ENCODE data around the gene SEC16A.

Gene SEC16A

GRCh38 chr9:136437430-136437829 lies 45.4 kb downstream of the SEC16A start:
- Histone ChIP-seq H3K4me1 (ENCODE audit: low read depth, poor library complexity, severe bottlenecking) (peaks cover 20% of the 10 kb centered on the region), H3K4me2 (peak overlapping the region; percentile 81), H3K79me2 (ENCODE audit: insufficient read depth, low read depth) (peaks cover 34% of the 10 kb centered on the region), H4K20me1 (ENCODE audit: insufficient read depth) (no peaks in the 10 kb centered on the region), H3K27me3 (ENCODE audit: insufficient read depth, low read depth) (no peaks in the 10 kb centered on the region), H3K9ac (no peak overlapping the region), H3K4me3 (IDR thresholded peaks at IDR 0.05; ENCODE audit: insufficient read depth, low read depth, low read length) (no peak overlapping the region), H3K27ac (no peak overlapping the region), H3K36me3 (ENCODE audit: insufficient read depth) (no peaks in the 10 kb centered on the region), H2AFZ (ENCODE audit: low read depth) (no peak overlapping the region)
- TF ChIP-seq, protein P1, sequence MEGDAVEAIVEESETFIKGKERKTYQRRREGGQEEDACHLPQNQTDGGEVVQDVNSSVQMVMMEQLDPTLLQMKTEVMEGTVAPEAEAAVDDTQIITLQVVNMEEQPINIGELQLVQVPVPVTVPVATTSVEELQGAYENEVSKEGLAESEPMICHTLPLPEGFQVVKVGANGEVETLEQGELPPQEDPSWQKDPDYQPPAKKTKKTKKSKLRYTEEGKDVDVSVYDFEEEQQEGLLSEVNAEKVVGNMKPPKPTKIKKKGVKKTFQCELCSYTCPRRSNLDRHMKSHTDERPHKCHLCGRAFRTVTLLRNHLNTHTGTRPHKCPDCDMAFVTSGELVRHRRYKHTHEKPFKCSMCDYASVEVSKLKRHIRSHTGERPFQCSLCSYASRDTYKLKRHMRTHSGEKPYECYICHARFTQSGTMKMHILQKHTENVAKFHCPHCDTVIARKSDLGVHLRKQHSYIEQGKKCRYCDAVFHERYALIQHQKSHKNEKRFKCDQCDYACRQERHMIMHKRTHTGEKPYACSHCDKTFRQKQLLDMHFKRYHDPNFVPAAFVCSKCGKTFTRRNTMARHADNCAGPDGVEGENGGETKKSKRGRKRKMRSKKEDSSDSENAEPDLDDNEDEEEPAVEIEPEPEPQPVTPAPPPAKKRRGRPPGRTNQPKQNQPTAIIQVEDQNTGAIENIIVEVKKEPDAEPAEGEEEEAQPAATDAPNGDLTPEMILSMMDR (conservative IDR thresholded peaks at IDR 0.05; ENCODE audit: low read depth, low read length), result no peak

GRCh38 chr9:136436055-136436634 lies 46.7 kb downstream of the SEC16A start:
- Histone ChIP-seq H3K4me1 (ENCODE audit: low read depth, poor library complexity, severe bottlenecking) (peaks cover 20% of the 10 kb centered on the region), H4K20me1 (ENCODE audit: insufficient read depth) (no peaks in the 10 kb centered on the region), H3K9ac (no peak overlapping the region), H3K36me3 (ENCODE audit: insufficient read depth) (no peaks in the 10 kb centered on the region), H3K4me3 (IDR thresholded peaks at IDR 0.05; ENCODE audit: insufficient read depth, low read depth, low read length) (no peak overlapping the region), H3K27me3 (ENCODE audit: insufficient read depth, low read depth) (no peaks in the 10 kb centered on the region), H3K79me2 (ENCODE audit: insufficient read depth, low read depth) (peaks cover 34% of the 10 kb centered on the region), H3K27ac (no peak overlapping the region), H2AFZ (ENCODE audit: low read depth) (no peak overlapping the region), H3K4me2 (no peak overlapping the region)
- TF ChIP-seq, protein P1 (conservative IDR thresholded peaks at IDR 0.05; ENCODE audit: low read depth, low read length), result no peak

- H3K79me2 ChIP-seq (ENCODE audit: insufficient read depth, low read depth), result peaks cover 34% of the 10 kb centered on the region
- H3K27me3 ChIP-seq (ENCODE audit: insufficient read depth, low read depth), result no peaks in the 10 kb centered on the region
- peaks cover 14% of the 10 kb centered on the region for H3K4me1 ChIP-seq (ENCODE audit: low read depth, poor library complexity, severe bottlenecking)
- no peaks in the 10 kb centered on the region for H4K20me1 ChIP-seq (ENCODE audit: insufficient read depth)
- TF ChIP-seq, protein P1 (conservative IDR thresholded peaks at IDR 0.05; ENCODE audit: low read depth, low read length), result no peak
- H2AFZ ChIP-seq (ENCODE audit: low read depth), result no peak overlapping the region
- no peaks in the 10 kb centered on the region for H3K36me3 ChIP-seq (ENCODE audit: insufficient read depth)
- no peak overlapping the region for H3K27ac ChIP-seq
- H3K4me3 ChIP-seq (IDR thresholded peaks at IDR 0.05; ENCODE audit: insufficient read depth, low read depth, low read length), result no peak overlapping the region
- no peak overlapping the region for H3K4me2 ChIP-seq
- H3K9ac ChIP-seq, result no peak overlapping the region
These were observed 48.2 kb downstream of the SEC16A start for GRCh38 chr9:136434580-136435169.

DNA sequence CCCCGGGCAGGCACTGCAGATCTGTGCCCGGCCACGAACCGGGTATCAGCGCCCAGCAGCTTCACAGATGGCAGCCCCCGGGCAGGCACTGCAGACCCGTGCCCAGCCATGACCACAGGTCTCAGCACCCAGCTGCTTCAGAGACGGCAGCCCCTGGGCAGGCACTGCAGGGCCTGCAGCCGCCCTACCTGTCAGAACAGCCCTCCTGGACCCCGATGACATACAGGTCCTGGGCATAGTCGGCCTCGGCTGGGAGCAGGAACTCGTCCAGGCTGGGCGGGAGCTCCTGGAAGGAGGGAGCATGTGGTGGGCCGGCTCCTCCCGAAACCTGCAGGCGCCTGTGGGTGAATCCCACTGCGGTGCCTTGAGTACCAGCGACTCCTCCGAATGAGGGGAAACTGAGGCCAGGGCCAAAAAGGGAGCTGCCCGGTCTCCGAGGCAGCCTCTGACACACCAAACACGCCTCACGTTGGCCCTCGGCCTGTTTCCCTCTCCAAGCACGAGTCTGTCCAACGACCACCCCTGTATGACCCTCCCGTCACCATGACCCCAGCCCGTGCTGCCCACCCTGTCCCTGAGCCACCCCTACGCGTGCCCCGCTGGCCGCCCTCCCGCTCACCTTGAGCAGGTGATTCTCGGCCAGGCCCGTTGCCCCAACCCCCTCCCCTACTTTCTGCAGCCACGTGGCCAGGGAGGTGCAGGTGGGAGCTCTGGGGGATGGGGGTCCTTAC lies 48.8 kb downstream of the SEC16A start:
- Histone ChIP-seq H3K4me3 (IDR thresholded peaks at IDR 0.05; ENCODE audit: insufficient read depth, low read depth, low read length) (no peak overlapping the region), H3K36me3 (ENCODE audit: insufficient read depth) (no peaks in the 10 kb centered on the region), H3K27ac (no peak overlapping the region), H3K27me3 (ENCODE audit: insufficient read depth, low read depth) (no peaks in the 10 kb centered on the region), H3K79me2 (ENCODE audit: insufficient read depth, low read depth) (peaks cover 34% of the 10 kb centered on the region), H3K4me2 (no peak overlapping the region), H3K4me1 (ENCODE audit: low read depth, poor library complexity, severe bottlenecking) (peaks cover 14% of the 10 kb centered on the region), H2AFZ (ENCODE audit: low read depth) (no peak overlapping the region), H4K20me1 (ENCODE audit: insufficient read depth) (no peaks in the 10 kb centered on the region), H3K9ac (no peak overlapping the region)
- TF ChIP-seq, protein P1 (conservative IDR thresholded peaks at IDR 0.05; ENCODE audit: low read depth, low read length), result no peak
